Keratinocyte (primary cell): ENCODE data around the gene CTNNA2. TPM values are rescaled to one million over a fixed set of nuclear protein-coding genes. Genes with fewer than 3 reads are reported as not detected.

Experiments
- DNase-seq: peaks from one replicate; pipeline ENCODE4 v3.0.0-alpha.2; 2011; ENCODE audit warnings: low read depth, missing footprints, low spot score
- FAIRE-seq: peaks from 2 replicates; lab custom pipeline; 2011; peaks lifted over from hg19 to GRCh38; lab: Jason Lieb, UNC
- H2AFZ ChIP-seq: 2 replicates; pipeline ENCODE4 v1.6.0; 2012; ENCODE audit warnings: low read length, control low read depth, inconsistent platforms; ENCODE audit not compliant: control insufficient read depth
- H3K27ac ChIP-seq: 2 replicates; pipeline ENCODE4 v1.5.1; 2011; ENCODE audit warnings: low read length; ENCODE audit not compliant: control insufficient read depth, insufficient read depth
- H3K27me3 ChIP-seq: 3 replicates; pipeline ENCODE4 v1.6.0; 2011; ENCODE audit warnings: low read length; ENCODE audit not compliant: control insufficient read depth, insufficient read depth; ENCODE audit errors: extremely low read depth
- H3K36me3 ChIP-seq, 2 experiments: 2 replicates in 1 of 2; 3 replicates in 1 of 2; pipeline ENCODE4 v1.5.1; 2011; ENCODE audit warnings: low read length in 2 of 2, mild to moderate bottlenecking in 1 of 2; ENCODE audit not compliant: control insufficient read depth in 2 of 2, insufficient read depth in 2 of 2; ENCODE audit errors: extremely low read depth in 1 of 2
- H3K4me1 ChIP-seq: 3 replicates; pipeline ENCODE4 v1.5.1; 2011; ENCODE audit warnings: low read length; ENCODE audit not compliant: control insufficient read depth, insufficient read depth; ENCODE audit errors: extremely low read depth
- H3K4me2 ChIP-seq: 3 replicates; pipeline ENCODE4 v1.6.0; 2011; ENCODE audit warnings: low read depth, low read length; ENCODE audit not compliant: control insufficient read depth, insufficient read depth; ENCODE audit errors: extremely low read depth
- H3K4me3 ChIP-seq, 3 experiments: fragments of 200-600 bp in 1 of 3; sonication (generic) in 1 of 3; 2 replicates in 2 of 3; 3 replicates in 1 of 3; pipeline ENCODE4 v1.5.1; 2011 to 2016; ENCODE audit warnings: low read length in 3 of 3, mild to moderate bottlenecking in 3 of 3, control low read depth in 2 of 3, inconsistent platforms in 1 of 3, low read depth in 1 of 3, mixed read lengths in 1 of 3, mixed run types in 1 of 3, moderate library complexity in 1 of 3; ENCODE audit not compliant: control insufficient read depth in 2 of 3, insufficient read depth in 2 of 3; ENCODE audit errors: extremely low read depth in 1 of 3
- H3K79me2 ChIP-seq: 2 replicates; pipeline ENCODE4 v1.6.0; 2012; ENCODE audit warnings: low read length; ENCODE audit not compliant: control insufficient read depth, insufficient read depth
- H3K9ac ChIP-seq: 3 replicates; pipeline ENCODE4 v1.6.0; 2011; ENCODE audit warnings: low read length; ENCODE audit not compliant: control insufficient read depth, insufficient read depth; ENCODE audit errors: extremely low read depth
- H3K9me1 ChIP-seq: 3 replicates; pipeline ENCODE4 v1.6.0; 2011; ENCODE audit warnings: low read length; ENCODE audit not compliant: control insufficient read depth, insufficient read depth; ENCODE audit errors: extremely low read depth
- H3K9me3 ChIP-seq: 2 replicates; pipeline ENCODE4 v1.5.1; 2012; ENCODE audit warnings: low read depth, low read length; ENCODE audit not compliant: control insufficient read depth
- H4K20me1 ChIP-seq: 3 replicates; pipeline ENCODE4 v1.6.0; 2011; ENCODE audit warnings: low read length; ENCODE audit not compliant: control insufficient read depth, insufficient read depth; ENCODE audit errors: extremely low read depth
- CTCF ChIP-seq, 3 experiments: IDR thresholded peaks in 1 of 3; conservative IDR thresholded peaks in 1 of 3; optimal IDR thresholded peaks in 1 of 3; 2 replicates in 2 of 3; 3 replicates in 1 of 3; pipeline versions ENCODE3 to v1.5.1; 2011; ENCODE audit warnings: low read length in 3 of 3, mild to moderate bottlenecking in 3 of 3, moderate library complexity in 2 of 3, control low read depth in 1 of 3, inconsistent platforms in 1 of 3; ENCODE audit not compliant: insufficient read depth in 2 of 3; ENCODE audit errors: extremely low read depth in 1 of 3
- EZH2 ChIP-seq: IDR thresholded peaks from one replicate; pipeline ENCODE4 v1.6.1; 2012; ENCODE audit warnings: inconsistent platforms, mild to moderate bottlenecking, low read length, moderate library complexity
- dilution Hi-C: fragments of 300-500 bp; cut with MboI; formaldehyde crosslinking; loops from one replicate; pipeline ENCODE4 v1.7.0; 2020; ENCODE audit warnings: low sequenced_read_pairs; ENCODE audit not compliant: extremely low pct_ligation_motif_present
- polyA plus RNA-seq, 5 experiments: library from polyadenylated mRNA; depleted of rRNA in 3 of 5; stranded (reverse) in 3 of 5; stranded (forward) in 1 of 5; unstranded in 1 of 5; fragments of >200 nt; gene quantifications; 1 replicate in 1 of 5; 2 replicates in 3 of 5; 3 replicates in 1 of 5; pipeline versions ENCODE4 v1.2.1 to v1.2.3, GENCODE V29; 2011 to 2012; ENCODE audit warnings: missing spikeins in 2 of 5, low read depth in 1 of 5, low replicate concordance in 1 of 5

CTNNA2 gene
- polyA plus RNA-seq, 1 donor (not counting 4 experiments of a cell fraction or from before 2014, with no cell fraction given), result not detected

- H3K4me2 ChIP-seq, result no peak overlapping the region
- no peak for DNase-seq
- no peaks in the 10 kb centered on the region for H3K4me1 ChIP-seq
- no peak overlapping the region for H2AFZ ChIP-seq
- no peaks in the 10 kb centered on the region for H3K27me3 ChIP-seq
- dilution Hi-C loops, result no loop called here
- H3K9me1 ChIP-seq, result no peaks in the 10 kb centered on the region
- H3K27ac ChIP-seq, result no peak overlapping the region
- no peaks in the 10 kb centered on the region for H4K20me1 ChIP-seq
- H3K79me2 ChIP-seq, result no peaks in the 10 kb centered on the region
- FAIRE-seq, result no peak
- peaks cover 2% of the 10 kb centered on the region for H3K9me3 ChIP-seq
- H3K36me3 ChIP-seq, result no peaks in the 10 kb centered on the region
- no peak for TF ChIP-seq CTCF (optimal IDR thresholded peaks at IDR 0.05 in 1 of 3, IDR thresholded peaks at IDR 0.05 in 1 of 3, conservative IDR thresholded peaks at IDR 0.05 in 1 of 3; ENCODE audit: extremely low read depth in 1 of 3, insufficient read depth in 2 of 3, low read length in 3 of 3)
- no peak for TF ChIP-seq EZH2
- no peak overlapping the region for H3K4me3 ChIP-seq
- H3K9ac ChIP-seq, result no peak overlapping the region
Measured at GRCh38 chr2:80059447-80059846, 546.6 kb downstream of the CTNNA2 start.

GRCh38 chr2:80061881-80062280 is 549.0 kb downstream of the CTNNA2 start:
- dilution Hi-C loops, result no loop called here
- Histone ChIP-seq H3K9me3 (peaks cover 2% of the 10 kb centered on the region), H3K9me1 (no peaks in the 10 kb centered on the region), H3K79me2 (no peaks in the 10 kb centered on the region), H3K4me3 (no peak overlapping the region), H3K4me1 (no peaks in the 10 kb centered on the region), H2AFZ (no peak overlapping the region), H3K4me2 (no peak overlapping the region), H4K20me1 (no peaks in the 10 kb centered on the region), H3K36me3 (no peaks in the 10 kb centered on the region), H3K9ac (no peak overlapping the region), H3K27ac (no peak overlapping the region), H3K27me3 (no peaks in the 10 kb centered on the region)
- no peak for DNase-seq
- FAIRE-seq, result no peak
- TF ChIP-seq EZH2 (no peak), CTCF (optimal IDR thresholded peaks at IDR 0.05 in 1 of 3, IDR thresholded peaks at IDR 0.05 in 1 of 3, conservative IDR thresholded peaks at IDR 0.05 in 1 of 3; ENCODE audit: extremely low read depth in 1 of 3, insufficient read depth in 2 of 3, low read length in 3 of 3) (no peak)
